Measurements from ENCODE around the gene SLC25A18.

SLC25A18 gene

DNA sequence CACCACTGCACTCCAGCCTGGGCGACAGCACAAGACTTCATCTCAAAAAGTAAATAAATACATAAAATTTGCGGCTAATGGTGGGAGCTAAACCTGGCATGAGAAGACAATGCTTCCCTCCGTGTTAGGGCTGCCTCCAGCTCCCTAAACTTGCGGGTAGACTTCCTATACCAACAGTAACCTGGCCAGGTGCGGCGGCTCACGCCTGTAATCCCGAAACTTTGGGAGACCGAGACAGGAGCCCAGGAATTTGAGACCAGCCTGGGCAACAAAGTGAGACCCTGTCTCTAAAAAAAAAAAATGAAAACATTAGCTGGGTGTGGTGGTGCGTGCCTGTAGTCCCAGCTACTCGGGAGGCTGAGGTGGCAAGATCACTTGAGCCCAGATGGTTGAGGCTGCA, 25.3 kb downstream of the SLC25A18 start:
- no peak for DNase-seq (ENCODE audit: low read depth)
- no peak overlapping the region for H3K4me3 ChIP-seq (ENCODE audit: low read length)
- TF ChIP-seq, protein P1, sequence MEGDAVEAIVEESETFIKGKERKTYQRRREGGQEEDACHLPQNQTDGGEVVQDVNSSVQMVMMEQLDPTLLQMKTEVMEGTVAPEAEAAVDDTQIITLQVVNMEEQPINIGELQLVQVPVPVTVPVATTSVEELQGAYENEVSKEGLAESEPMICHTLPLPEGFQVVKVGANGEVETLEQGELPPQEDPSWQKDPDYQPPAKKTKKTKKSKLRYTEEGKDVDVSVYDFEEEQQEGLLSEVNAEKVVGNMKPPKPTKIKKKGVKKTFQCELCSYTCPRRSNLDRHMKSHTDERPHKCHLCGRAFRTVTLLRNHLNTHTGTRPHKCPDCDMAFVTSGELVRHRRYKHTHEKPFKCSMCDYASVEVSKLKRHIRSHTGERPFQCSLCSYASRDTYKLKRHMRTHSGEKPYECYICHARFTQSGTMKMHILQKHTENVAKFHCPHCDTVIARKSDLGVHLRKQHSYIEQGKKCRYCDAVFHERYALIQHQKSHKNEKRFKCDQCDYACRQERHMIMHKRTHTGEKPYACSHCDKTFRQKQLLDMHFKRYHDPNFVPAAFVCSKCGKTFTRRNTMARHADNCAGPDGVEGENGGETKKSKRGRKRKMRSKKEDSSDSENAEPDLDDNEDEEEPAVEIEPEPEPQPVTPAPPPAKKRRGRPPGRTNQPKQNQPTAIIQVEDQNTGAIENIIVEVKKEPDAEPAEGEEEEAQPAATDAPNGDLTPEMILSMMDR (IDR thresholded peaks at IDR 0.05; ENCODE audit: insufficient read depth, low read depth, low read length, missing control alignments) = no peak

DNA sequence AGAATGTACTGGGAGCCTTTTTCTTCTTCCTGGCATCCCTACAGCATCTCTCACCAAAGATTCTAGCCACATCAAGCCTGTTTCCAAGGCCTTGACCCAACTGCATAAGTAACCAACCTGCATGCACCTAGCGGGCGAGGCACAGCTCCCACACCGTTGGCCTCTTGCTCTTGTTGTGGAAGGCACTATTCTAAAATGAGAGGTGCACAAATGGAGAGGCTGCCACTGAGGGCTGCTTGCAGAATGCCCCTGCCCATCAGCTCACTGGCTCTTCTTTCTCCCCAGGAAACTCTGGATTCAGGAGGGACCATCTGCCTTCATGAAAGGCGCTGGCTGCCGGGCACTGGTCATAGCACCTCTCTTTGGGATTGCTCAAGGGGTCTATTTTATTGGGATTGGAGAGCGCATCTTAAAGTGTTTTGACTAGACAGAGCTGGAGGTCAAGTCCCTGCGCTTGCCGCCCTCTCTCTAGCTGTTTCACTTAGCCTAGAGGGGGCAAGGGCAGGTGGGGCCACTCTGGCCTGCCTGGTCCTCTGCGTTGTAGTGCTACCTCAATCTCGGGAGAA, 26.6 kb downstream of the SLC25A18 start:
- no peak for DNase-seq (ENCODE audit: low read depth)
- TF ChIP-seq, protein P1 (IDR thresholded peaks at IDR 0.05; ENCODE audit: insufficient read depth, low read depth, low read length, missing control alignments) = no peak
- H3K4me3 ChIP-seq (ENCODE audit: low read length) = no peak overlapping the region

DNA sequence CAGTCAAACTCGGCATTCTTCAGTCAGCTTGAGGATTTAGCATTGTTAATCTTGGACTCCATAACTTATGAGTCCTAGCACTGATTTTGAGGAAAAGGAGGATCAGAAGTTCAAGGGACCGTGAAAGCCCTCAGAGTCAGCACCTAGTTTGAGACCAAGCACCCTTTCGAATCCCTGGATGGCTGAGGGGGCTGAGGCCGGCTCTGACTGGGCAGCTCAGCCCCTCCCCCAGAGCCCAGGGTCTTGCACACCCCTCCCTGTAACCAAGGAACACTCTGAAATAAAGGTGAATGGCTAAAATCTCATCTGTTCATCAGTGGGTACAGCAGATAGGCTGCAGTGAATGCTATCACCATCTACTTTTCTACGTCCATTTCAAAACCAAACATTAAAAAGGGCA, 27.3 kb downstream of the SLC25A18 start:
- H3K4me3 ChIP-seq (ENCODE audit: low read length) = no peak overlapping the region
- DNase-seq (ENCODE audit: low read depth) = no peak
- TF ChIP-seq, protein P1 (IDR thresholded peaks at IDR 0.05; ENCODE audit: insufficient read depth, low read depth, low read length, missing control alignments) = no peak

DNA sequence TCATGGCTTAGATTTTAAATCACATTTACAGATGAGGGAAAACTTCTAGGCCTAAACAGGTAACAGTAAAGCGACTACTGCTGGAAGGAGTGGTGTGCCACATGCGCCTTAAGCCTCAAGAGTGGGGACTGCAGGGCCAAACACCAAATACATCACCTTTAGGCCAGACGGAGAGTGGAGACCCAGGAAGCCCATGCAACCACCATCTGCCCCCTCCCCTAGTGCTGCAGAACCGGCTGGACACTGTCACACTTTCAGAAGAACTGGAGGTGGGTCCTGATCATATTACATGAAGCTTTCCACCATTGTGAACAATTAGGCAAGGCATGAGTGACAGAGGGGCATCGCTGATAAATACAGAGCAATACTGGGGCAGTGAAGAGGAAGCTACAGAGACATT, 28.9 kb downstream of the SLC25A18 start:
- no peak for DNase-seq (ENCODE audit: low read depth)
- TF ChIP-seq, protein P1 (IDR thresholded peaks at IDR 0.05; ENCODE audit: insufficient read depth, low read depth, low read length, missing control alignments) = no peak
- no peak overlapping the region for H3K4me3 ChIP-seq (ENCODE audit: low read length)

DNA sequence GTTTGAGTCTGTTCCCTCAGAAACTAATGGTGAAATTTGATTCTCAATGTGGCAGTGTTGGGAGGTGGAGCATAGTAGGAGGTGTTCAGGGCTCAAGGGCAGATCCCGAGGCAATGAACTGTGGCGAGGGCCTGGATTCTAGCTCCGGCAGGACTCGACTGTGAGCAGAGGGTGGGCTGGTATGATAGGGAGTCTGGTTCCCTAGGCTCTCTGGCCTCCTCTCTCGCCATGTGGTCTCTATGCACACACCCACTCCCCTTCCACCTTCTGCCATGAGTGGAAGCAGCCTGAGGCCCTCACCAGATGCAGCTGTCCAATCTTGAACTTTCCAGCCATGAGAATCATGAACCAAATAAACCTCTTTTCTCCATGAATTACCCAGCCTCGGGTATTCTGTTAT, 32.9 kb downstream of the SLC25A18 start:
- no peak for DNase-seq (ENCODE audit: low read depth)
- H3K4me3 ChIP-seq (ENCODE audit: low read length) = no peak overlapping the region
- TF ChIP-seq, protein P1 (IDR thresholded peaks at IDR 0.05; ENCODE audit: insufficient read depth, low read depth, low read length, missing control alignments) = no peak

DNA sequence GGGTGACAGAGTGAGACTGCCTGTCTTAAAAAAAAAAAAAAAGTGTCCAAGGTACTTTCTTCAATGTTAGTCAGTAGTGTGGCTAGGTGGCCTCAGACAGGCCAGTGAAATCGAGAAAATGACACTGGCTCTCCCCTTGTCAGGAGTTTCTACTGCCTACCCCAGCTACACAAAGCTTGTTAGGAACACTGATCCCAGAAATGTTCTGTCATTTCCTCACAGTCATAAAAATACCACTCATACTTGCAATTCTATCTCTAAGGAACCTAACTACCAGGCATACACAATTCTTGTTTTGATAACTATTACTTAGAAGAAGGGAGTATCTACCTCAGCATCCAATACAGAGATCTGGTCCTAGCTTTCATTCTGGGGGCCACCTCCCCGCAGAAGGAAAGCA, 33.9 kb downstream of the SLC25A18 start:
- no peak for DNase-seq (ENCODE audit: low read depth)
- no peak overlapping the region for H3K4me3 ChIP-seq (ENCODE audit: low read length)
- TF ChIP-seq, protein P1 (IDR thresholded peaks at IDR 0.05; ENCODE audit: insufficient read depth, low read depth, low read length, missing control alignments) = no peak

DNA sequence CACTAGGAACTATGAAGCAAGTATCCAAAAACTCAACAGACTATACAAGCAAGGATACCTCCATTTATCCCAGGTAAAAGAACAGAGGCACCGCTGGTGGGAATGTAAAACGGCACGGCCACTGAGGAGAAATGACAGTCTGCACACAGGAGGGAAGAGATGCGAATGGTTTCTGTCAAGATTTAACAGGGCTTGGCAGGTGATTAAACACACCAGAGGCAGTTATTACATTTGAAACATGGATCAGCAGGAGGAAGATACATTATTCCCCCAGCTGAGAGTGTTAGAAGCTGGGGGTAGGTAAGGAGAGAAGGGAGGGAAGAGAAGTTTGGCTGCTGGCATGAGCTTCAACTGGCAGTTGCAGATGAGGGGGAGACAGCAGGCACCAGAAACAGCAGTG, 35.0 kb downstream of the SLC25A18 start:
- DNase-seq (ENCODE audit: low read depth) = no peak
- no peak overlapping the region for H3K4me3 ChIP-seq (ENCODE audit: low read length)
- TF ChIP-seq, protein P1 (IDR thresholded peaks at IDR 0.05; ENCODE audit: insufficient read depth, low read depth, low read length, missing control alignments) = no peak

All from epithelial cell of esophagus (primary cell).